HFF-Myc (cell line): ENCODE results near the gene ACACB.
"Not testable (repeated sequence)": the region's sequence is repeated elsewhere in the genome, so short reads cannot be mapped to it uniquely, and the experiment has no call there.

Source experiments
- DNase-seq: peaks from one replicate; pipeline ENCODE4 v3.0.0-alpha.2; 2011; ENCODE audit warnings: low read depth; ENCODE audit errors: extremely low read depth
- H3K4me3 ChIP-seq: replicated peaks from 2 replicates; pipeline ENCODE4 v1.5.1; 2011; ENCODE audit warnings: low read depth, mild to moderate bottlenecking, control low read depth, low read length
- CTCF ChIP-seq: IDR thresholded peaks from 2 replicates; pipeline ENCODE4 v1.5.1; 2012; ENCODE audit warnings: mild to moderate bottlenecking, low read depth, low read length, control low read depth; ENCODE audit errors: missing control alignments

The ACACB gene

GRCh38 chr12:109169686-109170085 lies 53.3 kb downstream of the ACACB start:
- no peak for TF ChIP-seq CTCF
- H3K4me3 ChIP-seq: no peak overlapping the region
- no peak for DNase-seq

GRCh38 chr12:109170324-109170723 lies 53.9 kb downstream of the ACACB start:
- DNase-seq: no peak

GRCh38 chr12:109172787-109173186 lies 56.4 kb downstream of the ACACB start:
- DNase-seq, H3K4me3 ChIP-seq: not testable (repeated sequence)

More at GRCh38 chr12:109170324-109170723, 53.9 kb downstream of the ACACB start:
- TF ChIP-seq CTCF: no peak
- H3K4me3 ChIP-seq: no peak overlapping the region

- TF ChIP-seq CTCF: no peak
- no peak overlapping the region for H3K4me3 ChIP-seq
- DNase-seq: no peak
Measured at GRCh38 chr12:109173443-109174240, 57.3 kb downstream of the ACACB start.

GRCh38 chr12:109174468-109174867 lies 58.1 kb downstream of the ACACB start:
- no peak overlapping the region for H3K4me3 ChIP-seq
- no peak for TF ChIP-seq CTCF
- DNase-seq: no peak

- no peak for TF ChIP-seq CTCF
- DNase-seq: no peak
- no peak overlapping the region for H3K4me3 ChIP-seq
Measured at GRCh38 chr12:109178532-109178931, 62.1 kb downstream of the ACACB start.

GRCh38 chr12:109179927-109180326 lies 63.5 kb downstream of the ACACB start:
- H3K4me3 ChIP-seq: no peak overlapping the region
- DNase-seq: no peak
- TF ChIP-seq CTCF: no peak
